Mononuclear cell (primary cell): ENCODE data around the gene DLGAP1. TPM values are rescaled to one million over a fixed set of nuclear protein-coding genes. Genes with fewer than 3 reads are reported as not detected.
A peak's percentile ranks its signal among the peaks of the same experiment; 100 is the strongest.
"Not testable (repeated sequence)": the region's sequence is repeated elsewhere in the genome, so short reads cannot be mapped to it uniquely, and the experiment has no call there.

Experiments used
- H3K27me3 ChIP-seq: 2 replicates; pipeline ENCODE4 v1.6.0; 2011; ENCODE audit warnings: low read length, control low read depth; ENCODE audit not compliant: insufficient read depth
- H3K4me1 ChIP-seq: 2 replicates; pipeline ENCODE4 v1.5.1; 2011; ENCODE audit warnings: mild to moderate bottlenecking, low read length, control low read depth; ENCODE audit not compliant: insufficient read depth
- H3K4me3 ChIP-seq: 2 replicates; pipeline ENCODE4 v1.5.1; 2011; ENCODE audit warnings: mild to moderate bottlenecking, low read length, moderate library complexity
- H3K9me3 ChIP-seq: 2 replicates; pipeline ENCODE4 v1.5.1; 2011; ENCODE audit warnings: low read depth, mild to moderate bottlenecking, control low read depth, low read length
- total RNA-seq: library from RNA; depleted of rRNA; stranded (reverse); fragments of >200 nt; gene quantifications from one replicate; pipeline ENCODE4 v1.2.3, GENCODE V29; 2012

DLGAP1 gene
- total RNA-seq, 1 donor: 0.42 TPM

DNA sequence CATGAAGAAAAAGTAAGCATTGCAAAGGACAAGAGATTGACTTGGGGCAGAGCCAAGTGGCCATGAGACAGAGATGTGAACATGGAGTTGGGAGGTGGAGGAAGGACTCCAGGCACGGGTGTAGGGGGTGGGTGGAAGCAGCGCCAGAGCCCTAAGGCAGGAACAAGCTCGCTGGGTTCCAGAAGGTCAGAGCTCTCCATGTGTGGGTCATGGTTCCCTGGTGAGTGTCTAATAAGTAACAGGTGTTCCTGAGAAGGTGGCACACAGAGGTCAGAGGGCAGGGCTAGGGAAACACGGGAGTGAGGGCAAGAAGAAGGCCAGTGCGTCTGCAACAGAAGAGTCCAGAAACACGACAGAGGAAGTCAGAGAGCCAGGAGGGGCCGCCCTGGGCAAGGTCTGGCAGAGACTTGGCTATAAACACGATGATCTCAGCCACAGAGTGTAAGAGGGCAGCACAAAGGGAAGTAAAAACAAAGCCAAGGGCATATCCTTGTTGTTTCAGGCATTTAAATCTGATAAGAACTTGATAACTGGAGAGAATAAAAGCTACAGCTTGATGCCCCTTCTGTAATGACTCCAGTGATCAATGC lies 744.3 kb downstream of the DLGAP1 start:
- no peak overlapping the region for H3K4me3 ChIP-seq
- H3K9me3 ChIP-seq: no peaks in the 10 kb centered on the region
- peaks cover 41% of the 10 kb centered on the region for H3K4me1 ChIP-seq
- H3K27me3 ChIP-seq: no peaks in the 10 kb centered on the region

DNA sequence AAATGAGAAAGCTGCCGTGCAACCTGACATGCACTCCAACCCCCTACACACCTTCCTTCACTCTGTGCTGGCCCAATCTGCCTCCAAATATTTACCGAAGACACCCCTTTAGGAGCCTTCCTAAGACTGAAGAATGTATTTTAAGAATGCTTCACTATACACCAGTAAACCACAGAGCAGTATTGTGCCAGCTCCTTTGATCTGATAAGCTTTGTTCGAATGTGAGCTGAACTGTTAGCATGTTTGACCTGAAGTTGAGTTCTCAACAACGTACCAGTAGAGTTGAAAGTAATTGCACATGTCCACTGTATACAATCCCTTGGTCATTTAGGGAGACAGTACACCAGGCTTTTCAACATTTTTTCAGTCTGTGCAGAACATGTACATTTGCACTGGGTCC lies 745.9 kb downstream of the DLGAP1 start:
- peaks cover 37% of the 10 kb centered on the region for H3K4me1 ChIP-seq
- no peak overlapping the region for H3K4me3 ChIP-seq
- H3K9me3 ChIP-seq: no peaks in the 10 kb centered on the region
- no peaks in the 10 kb centered on the region for H3K27me3 ChIP-seq

DNA sequence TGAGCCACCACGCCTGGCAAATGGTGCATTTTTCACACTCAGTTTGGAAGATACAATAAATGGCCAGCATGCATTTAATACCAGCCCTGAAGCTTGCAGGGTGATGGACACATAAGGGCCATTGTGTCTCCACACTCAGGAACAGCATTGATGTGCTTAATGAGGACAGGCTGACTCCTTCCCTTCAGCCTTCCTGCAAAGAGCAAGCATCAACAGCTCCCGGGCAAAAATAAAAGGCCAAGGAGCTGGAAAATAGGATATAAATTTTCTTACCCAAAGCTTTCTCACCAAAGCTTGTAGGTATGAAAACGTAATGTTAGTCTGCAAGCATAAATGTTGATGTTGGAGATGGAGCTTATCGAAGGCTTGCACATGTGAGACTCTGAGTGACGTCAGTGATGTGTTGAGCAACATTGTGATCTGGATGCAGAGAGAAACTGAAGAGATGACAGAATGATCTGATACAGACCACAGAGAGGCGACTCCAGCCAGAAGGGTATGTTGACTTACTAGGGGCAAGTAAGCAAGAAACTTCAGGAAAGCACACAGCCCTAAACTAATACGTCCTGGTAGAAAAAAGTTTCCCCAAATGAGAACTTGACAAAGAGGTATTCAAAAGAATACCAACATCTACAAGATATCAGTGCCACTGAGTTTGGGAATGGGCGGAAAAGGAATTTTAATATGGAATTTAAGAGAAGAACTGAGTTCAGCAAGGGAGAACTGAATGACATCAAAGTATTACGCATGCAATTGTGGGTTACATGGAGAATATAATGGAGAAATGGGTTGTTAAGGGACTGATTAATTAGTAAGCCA lies 748.6 kb downstream of the DLGAP1 start:
- H3K4me1 ChIP-seq: peaks cover 23% of the 10 kb centered on the region

DNA sequence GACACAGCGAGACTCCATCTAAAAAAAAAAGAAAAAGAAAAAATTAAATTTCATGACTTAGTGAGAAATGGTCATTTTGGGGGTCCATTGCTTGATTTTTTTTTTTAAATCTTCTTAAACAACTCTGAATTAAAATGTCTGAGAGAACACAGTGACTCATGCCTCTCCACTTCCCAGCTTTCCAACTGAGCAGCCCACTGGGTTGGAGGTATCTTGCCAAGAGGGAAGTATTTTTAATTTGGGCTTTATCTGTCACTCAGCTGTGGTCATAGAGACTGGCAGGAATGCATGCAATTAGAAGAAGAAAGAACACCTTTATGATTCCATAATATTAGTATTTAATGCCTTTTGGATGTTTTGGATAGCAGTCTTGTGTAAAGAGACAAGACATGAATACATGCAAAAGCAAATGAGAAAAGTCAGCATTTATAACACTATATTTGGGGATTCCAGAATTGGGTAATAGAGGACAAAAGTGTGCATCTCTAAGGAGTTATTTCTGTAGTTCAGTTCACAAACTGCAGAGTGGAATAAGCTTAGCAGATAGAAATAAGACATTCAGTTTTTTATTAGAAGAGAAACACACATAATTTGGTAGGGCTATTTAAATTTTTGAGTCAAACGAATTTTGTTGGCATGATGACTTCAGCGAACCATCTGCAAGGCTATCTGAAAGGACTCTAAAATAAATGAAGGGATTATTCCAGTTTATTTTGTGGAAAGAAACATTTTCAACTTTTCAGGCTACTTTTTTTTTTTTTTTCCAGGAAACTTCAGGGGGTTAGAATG lies 750.4 kb downstream of the DLGAP1 start:
- Histone ChIP-seq H3K4me3 (no peak overlapping the region), H3K9me3 (no peaks in the 10 kb centered on the region), H3K27me3 (no peaks in the 10 kb centered on the region), H3K4me1 (peaks cover 7% of the 10 kb centered on the region)

More for the DNA sequence above, 748.6 kb downstream of the DLGAP1 start:
- Histone ChIP-seq H3K27me3 (no peaks in the 10 kb centered on the region), H3K4me3 (no peak overlapping the region), H3K9me3 (no peaks in the 10 kb centered on the region)

DNA sequence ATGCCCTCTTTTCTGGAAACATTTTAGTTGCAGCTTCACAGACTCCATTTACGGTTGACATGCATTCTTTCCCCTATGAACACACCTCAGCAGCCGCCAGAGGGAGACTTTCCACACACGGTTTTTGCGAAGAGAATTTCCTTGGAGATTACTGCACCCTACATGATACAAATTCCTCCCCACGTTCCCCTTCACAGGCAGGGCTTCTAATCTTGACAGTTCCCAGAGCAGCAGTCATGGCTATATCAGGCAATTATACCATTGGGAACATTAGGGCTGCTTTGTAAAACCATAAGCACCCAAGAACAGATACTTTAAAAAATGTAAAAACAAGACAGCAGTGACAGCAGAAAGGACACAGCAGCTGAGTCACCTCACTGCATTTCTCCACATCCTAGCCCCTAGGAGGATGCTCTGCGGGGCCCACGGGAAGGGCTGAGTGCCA lies 751.4 kb downstream of the DLGAP1 start:
- Histone ChIP-seq H3K4me3 (no peak overlapping the region), H3K27me3 (no peaks in the 10 kb centered on the region), H3K9me3 (no peaks in the 10 kb centered on the region), H3K4me1 (peaks cover 13% of the 10 kb centered on the region)

DNA sequence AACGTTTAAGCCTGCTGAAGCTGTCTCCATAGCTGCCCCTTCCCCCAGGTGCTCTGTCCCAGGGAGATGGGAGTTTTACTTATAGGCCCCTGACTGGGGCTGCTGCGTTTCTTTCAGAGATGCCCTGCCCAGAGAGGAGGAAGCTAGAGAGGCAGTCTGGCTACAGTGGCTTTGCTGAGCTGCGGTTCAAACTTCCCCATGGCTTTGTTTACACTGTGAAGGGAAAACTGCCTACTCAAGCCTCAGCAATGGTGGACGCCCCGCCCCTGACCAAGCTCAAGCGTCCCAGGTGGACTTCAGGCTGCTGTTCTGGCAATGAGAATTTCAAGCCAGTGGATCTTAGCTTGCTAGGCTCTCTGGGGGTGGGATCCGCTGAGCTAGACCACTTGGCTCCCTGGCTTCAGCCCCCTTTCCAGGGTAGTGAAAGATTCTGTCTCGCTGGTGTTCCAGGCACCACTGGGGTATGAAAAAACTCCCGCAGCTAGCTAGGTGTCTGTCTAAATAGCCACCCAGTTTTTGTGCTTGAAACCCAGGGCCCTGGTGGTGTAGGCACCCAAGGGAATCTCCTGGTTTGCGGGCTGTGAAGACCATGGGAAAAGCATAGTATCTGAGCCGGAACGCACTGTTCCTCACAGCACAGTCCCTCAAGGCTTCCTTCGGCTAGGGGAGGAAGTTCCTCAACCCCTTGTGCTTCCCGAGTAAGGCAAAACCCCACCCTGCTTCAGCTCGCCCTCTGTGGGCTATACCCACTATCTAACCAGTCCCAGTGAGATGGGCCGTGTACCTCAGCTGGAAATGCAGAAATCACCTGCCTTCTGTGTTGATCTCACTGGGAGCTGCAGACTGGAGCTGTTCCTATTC lies 755.2 kb downstream of the DLGAP1 start:
- H3K4me1 ChIP-seq: peaks cover 13% of the 10 kb centered on the region
- peak overlapping the region; percentile 37 for H3K4me3 ChIP-seq
- not testable (repeated sequence) for H3K27me3 ChIP-seq, H3K9me3 ChIP-seq

DNA sequence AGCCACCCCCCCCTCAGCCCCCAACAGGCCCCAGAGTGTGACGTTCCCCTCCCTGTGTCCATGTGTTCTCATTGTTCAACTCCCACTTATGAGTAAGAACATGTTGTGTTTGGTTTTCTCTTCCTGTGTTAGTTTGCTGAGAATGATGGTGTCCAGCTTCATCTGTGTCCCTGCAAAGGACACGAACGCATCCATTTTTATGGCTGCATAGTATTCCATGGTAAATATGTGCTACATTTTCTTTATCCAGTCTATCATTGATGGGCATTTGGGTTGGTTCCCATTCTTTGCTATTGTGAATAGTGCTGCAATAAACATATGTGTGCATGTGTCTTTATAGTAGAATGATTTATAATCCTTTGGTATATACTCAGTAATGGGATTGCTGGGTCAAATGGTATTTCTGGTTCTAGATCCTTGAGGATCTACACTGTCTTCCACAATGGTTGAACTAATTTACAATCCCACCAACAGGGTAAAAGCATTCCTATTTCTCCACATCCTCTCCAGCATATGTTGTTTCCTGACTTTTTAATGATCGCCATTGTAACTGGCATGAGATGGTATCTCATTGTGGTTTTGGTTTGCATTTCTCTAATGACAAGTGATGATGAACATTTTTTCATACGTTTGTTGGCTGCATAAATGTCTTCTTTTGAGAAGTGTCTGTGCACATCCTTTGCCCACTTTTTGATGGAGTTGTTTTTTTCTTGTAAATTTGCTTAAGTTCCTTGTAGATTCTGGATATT lies 760.9 kb downstream of the DLGAP1 start:
- not testable (repeated sequence) for H3K4me3 ChIP-seq, H3K27me3 ChIP-seq, H3K9me3 ChIP-seq

GRCh38 chr18:3693410-3693809 lies 761.7 kb downstream of the DLGAP1 start:
- Histone ChIP-seq H3K9me3 (no peaks in the 10 kb centered on the region), H3K4me3 (no peak overlapping the region), H3K27me3 (no peaks in the 10 kb centered on the region), H3K4me1 (peaks cover 14% of the 10 kb centered on the region)

More for the DNA sequence above, 760.9 kb downstream of the DLGAP1 start:
- H3K4me1 ChIP-seq: peaks cover 16% of the 10 kb centered on the region

- H3K4me1 ChIP-seq: peaks cover 14% of the 10 kb centered on the region
- H3K9me3 ChIP-seq: no peaks in the 10 kb centered on the region
- no peaks in the 10 kb centered on the region for H3K27me3 ChIP-seq
- no peak overlapping the region for H3K4me3 ChIP-seq
These were observed 762.4 kb downstream of the DLGAP1 start for GRCh38 chr18:3692691-3693090.

- Histone ChIP-seq H3K9me3 (no peaks in the 10 kb centered on the region), H3K27me3 (no peaks in the 10 kb centered on the region), H3K4me1 (peaks cover 14% of the 10 kb centered on the region), H3K4me3 (no peak overlapping the region)
These were observed 762.9 kb downstream of the DLGAP1 start for GRCh38 chr18:3692113-3692621.

DNA sequence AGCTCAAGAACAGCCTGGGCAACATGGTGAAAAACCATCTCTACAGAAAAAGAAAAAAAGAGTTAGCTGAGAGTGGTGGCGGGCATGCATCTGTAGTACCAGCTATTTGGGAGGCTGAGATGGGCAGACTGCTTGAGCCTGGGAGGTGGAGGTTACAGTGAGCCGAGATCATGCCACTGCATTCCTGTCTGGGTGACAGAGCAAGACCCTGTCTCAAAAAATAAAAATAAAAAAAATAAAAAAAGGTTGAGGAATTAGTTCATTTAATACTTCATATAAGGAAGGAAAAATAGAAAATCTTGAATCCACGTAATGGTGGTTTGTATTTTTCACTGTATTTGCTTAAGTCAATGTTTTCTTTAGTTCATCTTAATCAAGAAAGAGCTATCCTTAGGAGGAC lies 763.4 kb downstream of the DLGAP1 start:
- Histone ChIP-seq H3K4me1 (peaks cover 14% of the 10 kb centered on the region), H3K4me3 (no peak overlapping the region), H3K9me3 (no peaks in the 10 kb centered on the region)

DNA sequence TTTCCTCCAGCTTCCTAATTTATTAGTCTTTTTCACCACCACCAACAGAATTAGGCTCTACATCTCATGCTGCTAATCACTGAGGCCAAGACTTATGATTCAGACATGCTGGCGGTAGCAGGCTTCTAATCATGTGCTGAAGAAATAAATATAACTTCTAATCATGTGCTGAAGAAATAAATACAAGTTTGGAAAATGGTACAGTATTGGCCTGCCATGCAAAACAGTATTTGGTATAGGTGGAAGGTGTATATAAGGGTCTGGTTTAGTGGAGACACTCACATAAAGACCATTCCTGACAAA lies 764.4 kb downstream of the DLGAP1 start:
- Histone ChIP-seq H3K9me3 (no peaks in the 10 kb centered on the region), H3K27me3 (no peaks in the 10 kb centered on the region), H3K4me3 (no peak overlapping the region), H3K4me1 (peaks cover 14% of the 10 kb centered on the region)

More for the DNA sequence above, 763.4 kb downstream of the DLGAP1 start:
- H3K27me3 ChIP-seq: no peaks in the 10 kb centered on the region

- Histone ChIP-seq H3K4me3 (no peak overlapping the region), H3K9me3 (no peaks in the 10 kb centered on the region), H3K27me3 (no peaks in the 10 kb centered on the region), H3K4me1 (peaks cover 14% of the 10 kb centered on the region)
These were observed 764.9 kb downstream of the DLGAP1 start for GRCh38 chr18:3689986-3690763.
